ENCODE measurements around the gene SYTL3. TPM values are rescaled to one million over a fixed set of nuclear protein-coding genes. Genes with fewer than 3 reads are reported as not detected.

SYTL3 gene
- total RNA-seq, 1 experiment from 2014 or later = 0.65 TPM

GRCh38 chr6:158706369-158706982, 56.6 kb downstream of the SYTL3 start:
- intact Hi-C loops (cut with micrococcal nuclease) = loop anchor here (10.0 kb wide), 1 partner anchor 398 kb away; no protein-coding TSS in a partner anchor
- peak overlapping the region; percentile 75 for H3K27ac Mint-ChIP-seq (ENCODE audit: low read depth, unreplicated experiment)
- H3K36me3 Mint-ChIP-seq (ENCODE audit: insufficient read depth, unreplicated experiment) = no peaks in the 10 kb centered on the region
- no peaks in the 10 kb centered on the region for H3K9me3 Mint-ChIP-seq (ENCODE audit: unreplicated experiment)
- CTCF ChIA-PET = interaction anchor here (0.5 to 3.7 kb wide), 22 partner anchors 9 to 1876 kb away, joined by 3 to 63 read pairs (median 3); partner anchors contain the start of gene RSPH3
- H3K27me3 Mint-ChIP-seq (ENCODE audit: insufficient read depth, unreplicated experiment) = no peaks in the 10 kb centered on the region
- POLR2A ChIA-PET = interaction anchor here (0.6 to 2.8 kb wide), 29 partner anchors 9 to 539 kb away, joined by 3 to 21 read pairs (median 5); partner anchors contain the start of genes DYNLT1, EZR, GTF2H5 and RSPH3
- no peak overlapping the region for H3K4me3 Mint-ChIP-seq (ENCODE audit: unreplicated experiment)
- BruUV-seq (replicated peaks) = no TSS peak
- H3K4me1 Mint-ChIP-seq (ENCODE audit: insufficient read depth, unreplicated experiment) = peaks cover 32% of the 10 kb centered on the region
- peak; percentile 47 for TF ChIP-seq CTCF (IDR thresholded peaks at IDR 0.05; ENCODE audit: unreplicated experiment)
- peak; percentile 77 for DNase-seq (ENCODE audit: unreplicated experiment)

GRCh38 chr6:158707120-158707820, 57.4 kb downstream of the SYTL3 start:
- H3K4me1 Mint-ChIP-seq (ENCODE audit: insufficient read depth, unreplicated experiment) = peaks cover 38% of the 10 kb centered on the region
- no peak for TF ChIP-seq CTCF (IDR thresholded peaks at IDR 0.05; ENCODE audit: unreplicated experiment)
- POLR2A ChIA-PET = interaction anchor here (0.6 to 2.8 kb wide), 37 partner anchors 10 to 540 kb away, joined by 3 to 21 read pairs (median 5); partner anchors contain the start of genes DYNLT1, EZR, GTF2H5 and RSPH3
- peak overlapping the region; percentile 69 for H3K4me3 Mint-ChIP-seq (ENCODE audit: unreplicated experiment)
- no peaks in the 10 kb centered on the region for H3K27me3 Mint-ChIP-seq (ENCODE audit: insufficient read depth, unreplicated experiment)
- BruUV-seq (replicated peaks) = no TSS peak
- CTCF ChIA-PET = interaction anchor here (0.5 to 3.7 kb wide), 30 partner anchors 8 to 421 kb away, joined by 3 to 63 read pairs (median 4); partner anchors contain the start of gene RSPH3
- no peaks in the 10 kb centered on the region for H3K9me3 Mint-ChIP-seq (ENCODE audit: unreplicated experiment)
- H3K36me3 Mint-ChIP-seq (ENCODE audit: insufficient read depth, unreplicated experiment) = no peaks in the 10 kb centered on the region
- peak; percentile 35 for DNase-seq (ENCODE audit: unreplicated experiment)
- H3K27ac Mint-ChIP-seq (ENCODE audit: low read depth, unreplicated experiment) = peak overlapping the region; percentile 75
- intact Hi-C loops (cut with micrococcal nuclease) = loop anchor here (1.0 to 10.0 kb wide), 2 partner anchors 143 to 398 kb away; no protein-coding TSS in a partner anchor

- intact Hi-C loops (cut with micrococcal nuclease) = loop anchor here (1.0 to 10.0 kb wide), 2 partner anchors 142 to 397 kb away; no protein-coding TSS in a partner anchor
- no TSS peak for BruUV-seq (replicated peaks)
- CTCF ChIA-PET = interaction anchor here (0.6 to 3.7 kb wide), 20 partner anchors 11 to 292 kb away, joined by 3 to 63 read pairs (median 4); partner anchors contain the start of gene RSPH3
Measured at GRCh38 chr6:158707821-158708195, 58.0 kb downstream of the SYTL3 start.

More at GRCh38 chr6:158707821-158708195, 58.0 kb downstream of the SYTL3 start:
- Mint-ChIP-seq H3K9me3 (ENCODE audit: unreplicated experiment) (no peaks in the 10 kb centered on the region), H3K36me3 (ENCODE audit: insufficient read depth, unreplicated experiment) (no peaks in the 10 kb centered on the region), H3K27ac (ENCODE audit: low read depth, unreplicated experiment) (peak overlapping the region; percentile 75), H3K27me3 (ENCODE audit: insufficient read depth, unreplicated experiment) (no peaks in the 10 kb centered on the region), H3K4me3 (ENCODE audit: unreplicated experiment) (peak overlapping the region; percentile 69), H3K4me1 (ENCODE audit: insufficient read depth, unreplicated experiment) (peaks cover 40% of the 10 kb centered on the region)
- peak; percentile 59 for DNase-seq (ENCODE audit: unreplicated experiment)
- no peak for TF ChIP-seq CTCF (IDR thresholded peaks at IDR 0.05; ENCODE audit: unreplicated experiment)
- POLR2A ChIA-PET = interaction anchor here (0.6 to 2.8 kb wide), 30 partner anchors 11 to 540 kb away, joined by 3 to 21 read pairs (median 5); partner anchors contain the start of genes DYNLT1, EZR, GTF2H5 and RSPH3

Measured in MCF 10A (cell line).